Right lung (tissue), 5 donors: Measurements from ENCODE around the gene OR52E6. TPM values are rescaled to one million over a fixed set of nuclear protein-coding genes. Genes with fewer than 3 reads are reported as not detected.

Source experiments
- DNase-seq, 2 donors: peaks; one replicate each; pipeline ENCODE4 v3.0.0-alpha.2; 2013
- polyA plus RNA-seq, 5 donors: library from polyadenylated mRNA; unstranded; fragments of 120-200 nt; gene quantifications; one replicate each; pipeline versions ENCODE4 v1.2.1 to v1.2.3, GENCODE V29; 2013; ENCODE audit warnings: inconsistent platforms in 1 of 5, low replicate concordance in 1 of 5; ENCODE audit not compliant: insufficient read length in 5 of 5, insufficient read depth in 1 of 5

The OR52E6 gene
- polyA plus RNA-seq, 5 donors: not detected

- DNase-seq: no peak
Measured at GRCh38 chr11:5803982-5804381, 37.7 kb downstream of the OR52E6 start.

- no peak for DNase-seq
Measured at GRCh38 chr11:5796541-5796940, 45.2 kb downstream of the OR52E6 start.

GRCh38 chr11:5791165-5791564, 50.5 kb downstream of the OR52E6 start, which contains the start of gene OR52N1:
Gene OR52N1, minus strand, starts transcription at chr11:5791265. Its CDS starts 2,449 bp downstream, at chr11:5788816.
- no peak for DNase-seq

Other genes with a start within 250 kb of the OR52E6 start
- gene TRIM6, start 245.3 kb downstream of the OR52E6 start, polyA plus RNA-seq: 1 to 10 TPM; 4.7 to 7.5 (median 7.1) TPM
- 10 to 100 TPM; 15.6 to 28.6 (median 23.9) TPM for gene TRIM34, start 216.9 kb downstream of the OR52E6 start, polyA plus RNA-seq
- 10 to 100 TPM; 45.7 to 67.7 (median 62.4) TPM for gene TRIM5, start 156.8 kb downstream of the OR52E6 start, polyA plus RNA-seq
- 10 to 100 TPM; 19.7 to 38.0 (median 26.7) TPM for gene TRIM22, start 152.1 kb downstream of the OR52E6 start, polyA plus RNA-seq
- gene OR56B1, start 105.4 kb downstream of the OR52E6 start, polyA plus RNA-seq: under 1 TPM in 1 of 5 donors, not detected in 4; 0.12 TPM
- under 1 TPM in 1 of 5 donors, not detected in 4; 0.19 TPM for gene OR52N4, start 87.7 kb downstream of the OR52E6 start, polyA plus RNA-seq
- gene OR52N5, start 58.5 kb downstream of the OR52E6 start, polyA plus RNA-seq: not detected
- gene OR52N1, start 50.6 kb downstream of the OR52E6 start, polyA plus RNA-seq: not detected
- under 1 TPM in 1 of 5 donors, not detected in 4; 0.15 TPM for gene OR52N2, start 33.0 kb downstream of the OR52E6 start, polyA plus RNA-seq
- gene OR52E8, start 15.8 kb upstream of the OR52E6 start, polyA plus RNA-seq: not detected
- not detected for gene OR52E4, start 38.7 kb upstream of the OR52E6 start, polyA plus RNA-seq
- not detected for gene OR52E5, start 51.3 kb upstream of the OR52E6 start, polyA plus RNA-seq
- gene OR56A3, start 100.4 kb upstream of the OR52E6 start, polyA plus RNA-seq: not detected
- not detected for gene OR56A5, start 126.6 kb upstream of the OR52E6 start, polyA plus RNA-seq
- not detected for gene OR52L1, start 145.1 kb upstream of the OR52E6 start, polyA plus RNA-seq
- under 1 TPM in 4 of 5 donors, not detected in 1; 0.04 to 0.13 (median 0.05) TPM for gene OR56A4, start 165.0 kb upstream of the OR52E6 start, polyA plus RNA-seq
- not detected for gene OR56A1, start 188.9 kb upstream of the OR52E6 start, polyA plus RNA-seq